ENCODE data around the gene SLC35A4.

DNA sequence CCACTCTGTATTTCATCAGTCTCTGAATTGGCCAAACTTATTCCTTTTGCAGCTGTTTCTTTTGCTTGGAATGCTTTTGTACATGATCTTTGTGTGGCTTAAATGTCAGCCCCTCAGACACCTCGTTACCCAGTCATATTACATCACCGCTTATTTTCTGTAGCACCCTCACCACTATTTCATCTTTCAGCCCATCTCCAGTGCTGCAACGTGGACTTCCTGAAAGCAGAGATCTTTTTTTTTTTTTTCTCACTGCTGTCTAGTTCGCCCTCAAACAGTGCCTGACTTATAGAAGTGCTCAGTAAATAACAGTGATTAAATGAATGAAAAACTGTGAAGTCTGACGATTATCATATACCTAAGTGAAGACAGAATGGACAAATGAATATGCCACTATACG, 8.2 kb upstream of the SLC35A4 start:
- no peak for TF ChIP-seq EZH2 (IDR thresholded peaks at IDR 0.05; ENCODE audit: borderline replicate concordance, low read length)
- TF ChIP-seq, protein P1, sequence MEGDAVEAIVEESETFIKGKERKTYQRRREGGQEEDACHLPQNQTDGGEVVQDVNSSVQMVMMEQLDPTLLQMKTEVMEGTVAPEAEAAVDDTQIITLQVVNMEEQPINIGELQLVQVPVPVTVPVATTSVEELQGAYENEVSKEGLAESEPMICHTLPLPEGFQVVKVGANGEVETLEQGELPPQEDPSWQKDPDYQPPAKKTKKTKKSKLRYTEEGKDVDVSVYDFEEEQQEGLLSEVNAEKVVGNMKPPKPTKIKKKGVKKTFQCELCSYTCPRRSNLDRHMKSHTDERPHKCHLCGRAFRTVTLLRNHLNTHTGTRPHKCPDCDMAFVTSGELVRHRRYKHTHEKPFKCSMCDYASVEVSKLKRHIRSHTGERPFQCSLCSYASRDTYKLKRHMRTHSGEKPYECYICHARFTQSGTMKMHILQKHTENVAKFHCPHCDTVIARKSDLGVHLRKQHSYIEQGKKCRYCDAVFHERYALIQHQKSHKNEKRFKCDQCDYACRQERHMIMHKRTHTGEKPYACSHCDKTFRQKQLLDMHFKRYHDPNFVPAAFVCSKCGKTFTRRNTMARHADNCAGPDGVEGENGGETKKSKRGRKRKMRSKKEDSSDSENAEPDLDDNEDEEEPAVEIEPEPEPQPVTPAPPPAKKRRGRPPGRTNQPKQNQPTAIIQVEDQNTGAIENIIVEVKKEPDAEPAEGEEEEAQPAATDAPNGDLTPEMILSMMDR (IDR thresholded peaks at IDR 0.05; ENCODE audit: low read length), result no peak
